ENCODE results near the gene PTRHD1. TPM values are rescaled to one million over a fixed set of nuclear protein-coding genes. Genes with fewer than 3 reads are reported as not detected.
"Not testable (repeated sequence)": the region's sequence is repeated elsewhere in the genome, so short reads cannot be mapped to it uniquely, and the experiment has no call there.

PTRHD1 gene
- total RNA-seq, 1 experiment from 2014 or later, result 35.1 TPM

- TF ChIP-seq, protein P1, sequence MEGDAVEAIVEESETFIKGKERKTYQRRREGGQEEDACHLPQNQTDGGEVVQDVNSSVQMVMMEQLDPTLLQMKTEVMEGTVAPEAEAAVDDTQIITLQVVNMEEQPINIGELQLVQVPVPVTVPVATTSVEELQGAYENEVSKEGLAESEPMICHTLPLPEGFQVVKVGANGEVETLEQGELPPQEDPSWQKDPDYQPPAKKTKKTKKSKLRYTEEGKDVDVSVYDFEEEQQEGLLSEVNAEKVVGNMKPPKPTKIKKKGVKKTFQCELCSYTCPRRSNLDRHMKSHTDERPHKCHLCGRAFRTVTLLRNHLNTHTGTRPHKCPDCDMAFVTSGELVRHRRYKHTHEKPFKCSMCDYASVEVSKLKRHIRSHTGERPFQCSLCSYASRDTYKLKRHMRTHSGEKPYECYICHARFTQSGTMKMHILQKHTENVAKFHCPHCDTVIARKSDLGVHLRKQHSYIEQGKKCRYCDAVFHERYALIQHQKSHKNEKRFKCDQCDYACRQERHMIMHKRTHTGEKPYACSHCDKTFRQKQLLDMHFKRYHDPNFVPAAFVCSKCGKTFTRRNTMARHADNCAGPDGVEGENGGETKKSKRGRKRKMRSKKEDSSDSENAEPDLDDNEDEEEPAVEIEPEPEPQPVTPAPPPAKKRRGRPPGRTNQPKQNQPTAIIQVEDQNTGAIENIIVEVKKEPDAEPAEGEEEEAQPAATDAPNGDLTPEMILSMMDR (IDR thresholded peaks at IDR 0.05; ENCODE audit: unreplicated experiment), result no peak
- no TSS peak for BruUV-seq (replicated peaks)
- Mint-ChIP-seq H3K36me3 (ENCODE audit: insufficient read depth, unreplicated experiment) (no peaks in the 10 kb centered on the region), H3K27ac (ENCODE audit: low read depth, unreplicated experiment) (peak overlapping the region; percentile 68), H3K9me3 (ENCODE audit: unreplicated experiment) (no peaks in the 10 kb centered on the region), H3K27me3 (ENCODE audit: insufficient read depth, unreplicated experiment) (no peaks in the 10 kb centered on the region), H3K4me1 (ENCODE audit: insufficient read depth, unreplicated experiment) (peaks cover 24% of the 10 kb centered on the region), H3K4me3 (ENCODE audit: unreplicated experiment) (no peak overlapping the region)
- CTCF ChIA-PET, result interaction anchor here (0.6 kb wide), 1 partner anchor 765 kb away, joined by 3 read pairs; no protein-coding TSS in a partner anchor
- DNase-seq (ENCODE audit: unreplicated experiment), result no peak
- intact Hi-C loops (cut with micrococcal nuclease), result no loop called here
- POLR2A ChIA-PET, result no interaction called here
Measured at GRCh38 chr2:24806661-24807036, 13.5 kb upstream of the PTRHD1 start.

- ChIA-PET CTCF (interaction anchor here (0.6 kb wide), 4 partner anchors 15 to 765 kb away, joined by 3 read pairs; no protein-coding TSS in a partner anchor), POLR2A (interaction anchor here (0.6 kb wide), 1 partner anchor 14 kb away, joined by 3 read pairs; no protein-coding TSS in a partner anchor)
- H3K9me3 Mint-ChIP-seq (ENCODE audit: unreplicated experiment); H3K4me3 Mint-ChIP-seq (ENCODE audit: unreplicated experiment); BruUV-seq (replicated peaks); H3K36me3 Mint-ChIP-seq (ENCODE audit: insufficient read depth, unreplicated experiment); intact Hi-C loops (cut with micrococcal nuclease); H3K27me3 Mint-ChIP-seq (ENCODE audit: insufficient read depth, unreplicated experiment); DNase-seq (ENCODE audit: unreplicated experiment): not testable (repeated sequence)
- peaks cover 24% of the 10 kb centered on the region for H3K4me1 Mint-ChIP-seq (ENCODE audit: insufficient read depth, unreplicated experiment)
- H3K27ac Mint-ChIP-seq (ENCODE audit: low read depth, unreplicated experiment), result peak overlapping the region; percentile 68
Measured at GRCh38 chr2:24805811-24806660, 12.8 kb upstream of the PTRHD1 start.

- H3K4me3 Mint-ChIP-seq (ENCODE audit: unreplicated experiment); DNase-seq (ENCODE audit: unreplicated experiment); H3K27ac Mint-ChIP-seq (ENCODE audit: low read depth, unreplicated experiment); H3K9me3 Mint-ChIP-seq (ENCODE audit: unreplicated experiment); BruUV-seq (replicated peaks); H3K27me3 Mint-ChIP-seq (ENCODE audit: insufficient read depth, unreplicated experiment); intact Hi-C loops (cut with micrococcal nuclease); CTCF ChIA-PET: not testable (repeated sequence)
- POLR2A ChIA-PET, result interaction anchor here (1.1 kb wide), 1 partner anchor 9 kb away, joined by 6 read pairs; no protein-coding TSS in a partner anchor
- peaks cover 30% of the 10 kb centered on the region for H3K36me3 Mint-ChIP-seq (ENCODE audit: insufficient read depth, unreplicated experiment)
- H3K4me1 Mint-ChIP-seq (ENCODE audit: insufficient read depth, unreplicated experiment), result peaks cover 18% of the 10 kb centered on the region
Measured at GRCh38 chr2:24800487-24800886, 7.3 kb upstream of the PTRHD1 start.

GRCh38 chr2:24797644-24798043, 4.5 kb upstream of the PTRHD1 start:
- H3K4me3 Mint-ChIP-seq (ENCODE audit: unreplicated experiment), result no peak overlapping the region
- peaks cover 30% of the 10 kb centered on the region for H3K36me3 Mint-ChIP-seq (ENCODE audit: insufficient read depth, unreplicated experiment)
- no peaks in the 10 kb centered on the region for H3K27me3 Mint-ChIP-seq (ENCODE audit: insufficient read depth, unreplicated experiment)
- no peaks in the 10 kb centered on the region for H3K9me3 Mint-ChIP-seq (ENCODE audit: unreplicated experiment)
- peak overlapping the region; percentile 3 for H3K27ac Mint-ChIP-seq (ENCODE audit: low read depth, unreplicated experiment)
- peaks cover 22% of the 10 kb centered on the region for H3K4me1 Mint-ChIP-seq (ENCODE audit: insufficient read depth, unreplicated experiment)
- CTCF ChIA-PET, result interaction anchor here (0.6 to 1.0 kb wide), 2 partner anchors 111 to 387 kb away, joined by 3 to 4 read pairs; no protein-coding TSS in a partner anchor
- no peak for DNase-seq (ENCODE audit: unreplicated experiment)
- intact Hi-C loops (cut with micrococcal nuclease), result loop anchor here (10.0 kb wide), 1 partner anchor 183 kb away; no protein-coding TSS in a partner anchor
- no TSS peak for BruUV-seq (replicated peaks)
- TF ChIP-seq, protein P1 (IDR thresholded peaks at IDR 0.05; ENCODE audit: unreplicated experiment), result no peak
- POLR2A ChIA-PET, result no interaction called here

All from MCF 10A (cell line).